IMR-90 (cell line): Measurements from ENCODE around the gene ABCA3.

Experiments
- BHLHE40 ChIP-seq: fragments of 150-350 bp; IDR thresholded peaks from 2 replicates; pipeline ENCODE4 v1.6.1; 2016; ENCODE audit warnings: mild to moderate bottlenecking, low read depth, low read length
- CEBPB ChIP-seq: IDR thresholded peaks from 2 replicates; pipeline ENCODE4 v1.6.1; 2012; ENCODE audit warnings: low read depth, low read length, improper control_type of control experiment
- CTCF ChIP-seq: conservative IDR thresholded peaks from 2 replicates; pipeline ENCODE4 v1.5.1; 2012; ENCODE audit warnings: mild to moderate bottlenecking, low read depth, low read length, improper control_type of control experiment
- POLR2A ChIP-seq: IDR thresholded peaks from 2 replicates; pipeline ENCODE4 v1.6.1; 2012; ENCODE audit warnings: mild to moderate bottlenecking, low read depth, low read length
- RFX5 ChIP-seq: IDR thresholded peaks from 2 replicates; pipeline ENCODE4 v1.8.0; 2012; ENCODE audit warnings: low read depth, mild to moderate bottlenecking, low read length, moderate library complexity
- SMC3 ChIP-seq: fragments of 150-350 bp; IDR thresholded peaks from 2 replicates; pipeline ENCODE4 v1.6.1; 2016; ENCODE audit warnings: low read depth, mild to moderate bottlenecking, antibody characterized with exemption, low read length, moderate library complexity
- USF2 ChIP-seq: fragments of 150-350 bp; IDR thresholded peaks from 2 replicates; pipeline ENCODE4 v1.6.1; 2017; ENCODE audit warnings: mild to moderate bottlenecking, antibody characterized with exemption, low read length, low read depth

GRCh38 chr16:2278956-2279800, 61.4 kb downstream of the ABCA3 start:
- TF ChIP-seq CTCF (no peak), SMC3 (no peak), POLR2A (no peak), USF2 (no peak), BHLHE40 (no peak), CEBPB (no peak), RFX5 (no peak)
